ENCODE data around the gene SUPT6H. TPM values are rescaled to one million over a fixed set of nuclear protein-coding genes. Genes with fewer than 3 reads are reported as not detected.

SUPT6H gene
- total and polyA plus RNA-seq, 4 donors = 22.5 to 81.2 (median 57.1) TPM

DNA sequence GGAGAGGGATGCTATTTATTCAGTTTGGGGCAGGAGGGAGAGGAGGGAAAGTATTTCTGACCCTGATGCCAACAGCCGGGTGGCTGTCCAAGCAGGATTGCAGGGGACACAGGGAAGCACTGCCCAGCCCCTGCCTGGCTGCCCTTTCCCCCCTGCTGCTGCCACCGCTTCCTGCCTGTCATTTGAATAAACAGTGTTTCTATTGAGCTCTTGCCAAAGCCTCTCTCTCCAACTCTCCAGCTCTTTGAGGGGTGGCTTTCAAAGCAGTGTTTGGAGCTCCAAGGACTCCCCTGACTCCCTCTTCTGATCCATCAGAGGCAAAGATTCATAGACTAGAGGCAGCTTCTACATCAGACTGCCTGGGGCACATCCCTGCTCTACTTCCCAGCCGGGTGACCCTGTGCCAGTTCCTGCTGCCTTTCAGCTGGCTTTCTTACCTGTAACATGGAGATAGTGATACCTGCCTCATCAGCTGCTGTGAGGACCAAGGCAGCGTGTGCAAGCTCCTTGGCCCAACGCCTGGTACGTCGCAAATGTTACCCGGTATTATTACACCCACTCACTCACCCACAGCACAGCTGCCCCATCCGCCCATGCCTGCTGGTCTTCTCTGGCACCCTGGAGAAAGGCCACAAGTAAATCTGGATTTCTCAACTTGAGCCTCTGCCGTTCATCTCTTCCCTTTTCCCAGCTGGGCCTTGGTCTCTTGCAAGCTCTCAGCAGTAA is 40.2 kb downstream of the SUPT6H start:
- no peaks in the 10 kb centered on the region for H3K9me3 ChIP-seq (ENCODE audit: control insufficient read depth, low read length)
- ATAC-seq (ENCODE audit: low FRiP score) = no peak
- 54 to 58% methylated on average over 10 of the region's 10 CpGs for WGBS, 2 donors
- H3K4me3 ChIP-seq (ENCODE audit: low read length in 2 of 2) = no peak overlapping the region
- no peak overlapping the region for H3K27ac ChIP-seq (ENCODE audit: low read depth in 1 of 2, low read length in 2 of 2)
- H3K4me1 ChIP-seq (ENCODE audit: control insufficient read depth in 1 of 2, insufficient read depth in 2 of 2, low read length in 2 of 2) = no peaks in the 10 kb centered on the region
- no peak for DNase-seq
- no peaks in the 10 kb centered on the region for H3K27me3 ChIP-seq (ENCODE audit: control insufficient read depth in 1 of 2, insufficient read depth in 2 of 2, low read length in 1 of 2)
- intact Hi-C loops (cut with DNase I) = no loop called here
- H3K36me3 ChIP-seq (ENCODE audit: control insufficient read depth in 1 of 2, insufficient read depth in 2 of 2, low read length in 1 of 2) = peaks cover 0 to 23% of the 10 kb centered on the region in 2 donors

DNA sequence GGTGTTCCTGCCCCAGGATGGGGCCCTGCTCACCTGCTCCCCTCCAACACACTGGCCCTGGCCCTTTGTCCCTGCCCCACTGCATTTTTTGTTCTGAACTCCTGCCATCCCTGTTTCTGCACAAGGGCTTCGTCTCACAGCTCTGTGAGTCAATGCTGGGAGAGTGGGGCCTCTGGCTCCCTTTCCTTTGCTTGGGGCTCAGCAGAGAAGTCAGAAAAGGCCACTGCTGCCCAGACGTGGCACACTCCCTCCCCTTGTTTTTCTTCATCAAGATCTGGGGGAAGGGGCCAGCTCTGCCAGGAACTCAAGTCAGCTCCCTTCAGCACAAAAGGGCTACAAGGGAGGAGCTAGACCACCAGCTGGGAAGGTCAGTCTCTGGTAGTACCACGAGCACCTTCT is 40.7 kb downstream of the SUPT6H start:
- no peaks in the 10 kb centered on the region for H3K9me3 ChIP-seq (ENCODE audit: control insufficient read depth, low read length)
- ATAC-seq (ENCODE audit: low FRiP score) (no peak), DNase-seq (no peak)
- 42 to 51% methylated on average over 3 of the region's 3 CpGs for WGBS, 2 donors
- intact Hi-C loops (cut with DNase I) = no loop called here
- H3K27me3 ChIP-seq (ENCODE audit: control insufficient read depth in 1 of 2, insufficient read depth in 2 of 2, low read length in 1 of 2) = no peaks in the 10 kb centered on the region
- peaks cover 0 to 21% of the 10 kb centered on the region in 2 donors for H3K36me3 ChIP-seq (ENCODE audit: control insufficient read depth in 1 of 2, insufficient read depth in 2 of 2, low read length in 1 of 2)
- H3K4me3 ChIP-seq (ENCODE audit: low read length in 2 of 2) = no peak overlapping the region
- H3K27ac ChIP-seq (ENCODE audit: low read depth in 1 of 2, low read length in 2 of 2) = no peak overlapping the region
- no peaks in the 10 kb centered on the region for H3K4me1 ChIP-seq (ENCODE audit: control insufficient read depth in 1 of 2, insufficient read depth in 2 of 2, low read length in 2 of 2)

DNA sequence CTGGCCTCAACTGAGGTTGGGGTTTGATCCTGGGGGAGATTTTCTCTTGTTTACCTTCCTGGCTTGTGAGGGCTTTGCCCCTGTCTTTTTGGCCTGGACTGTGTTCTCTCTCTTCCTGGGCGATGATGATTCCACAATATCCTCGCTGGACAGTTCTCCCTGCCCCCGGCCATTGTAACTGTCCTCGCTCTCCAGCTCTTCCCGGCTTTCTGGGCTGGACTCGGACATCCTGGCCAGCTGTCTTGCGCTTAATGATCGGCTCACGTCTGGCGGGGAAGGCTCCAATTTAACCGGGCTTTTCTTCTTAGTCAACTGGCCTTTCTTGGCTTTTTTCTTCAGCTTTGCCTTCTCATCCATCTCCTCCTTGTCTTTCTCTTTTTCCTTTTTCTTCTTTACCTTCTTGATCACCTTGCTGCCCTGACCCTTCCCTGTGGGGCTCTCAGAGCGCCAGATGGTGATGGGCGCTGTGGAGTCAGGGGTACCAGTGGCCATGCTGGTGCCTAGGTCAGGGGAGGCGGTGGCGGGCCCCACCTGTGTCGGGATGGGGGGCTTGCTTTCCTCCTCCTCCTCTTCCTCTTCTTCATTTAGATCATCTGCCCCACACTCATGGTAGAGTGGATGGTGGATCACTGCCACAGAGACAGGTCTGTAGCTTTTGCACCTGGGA is 41.7 kb downstream of the SUPT6H start:
- Histone ChIP-seq H3K9me3 (ENCODE audit: control insufficient read depth, low read length) (no peaks in the 10 kb centered on the region), H3K4me3 (ENCODE audit: low read length in 2 of 2) (no peak overlapping the region), H3K4me1 (ENCODE audit: control insufficient read depth in 1 of 2, insufficient read depth in 2 of 2, low read length in 2 of 2) (no peaks in the 10 kb centered on the region), H3K36me3 (ENCODE audit: control insufficient read depth in 1 of 2, insufficient read depth in 2 of 2, low read length in 1 of 2) (peaks cover 0 to 15% of the 10 kb centered on the region in 2 donors), H3K27me3 (ENCODE audit: control insufficient read depth in 1 of 2, insufficient read depth in 2 of 2, low read length in 1 of 2) (no peaks in the 10 kb centered on the region), H3K27ac (ENCODE audit: low read depth in 1 of 2, low read length in 2 of 2) (no peak overlapping the region)
- WGBS, 2 donors = 82% methylated on average over 16 of the region's 16 CpGs
- DNase-seq (no peak), ATAC-seq (ENCODE audit: low FRiP score) (no peak)
- intact Hi-C loops (cut with DNase I) = no loop called here

DNA sequence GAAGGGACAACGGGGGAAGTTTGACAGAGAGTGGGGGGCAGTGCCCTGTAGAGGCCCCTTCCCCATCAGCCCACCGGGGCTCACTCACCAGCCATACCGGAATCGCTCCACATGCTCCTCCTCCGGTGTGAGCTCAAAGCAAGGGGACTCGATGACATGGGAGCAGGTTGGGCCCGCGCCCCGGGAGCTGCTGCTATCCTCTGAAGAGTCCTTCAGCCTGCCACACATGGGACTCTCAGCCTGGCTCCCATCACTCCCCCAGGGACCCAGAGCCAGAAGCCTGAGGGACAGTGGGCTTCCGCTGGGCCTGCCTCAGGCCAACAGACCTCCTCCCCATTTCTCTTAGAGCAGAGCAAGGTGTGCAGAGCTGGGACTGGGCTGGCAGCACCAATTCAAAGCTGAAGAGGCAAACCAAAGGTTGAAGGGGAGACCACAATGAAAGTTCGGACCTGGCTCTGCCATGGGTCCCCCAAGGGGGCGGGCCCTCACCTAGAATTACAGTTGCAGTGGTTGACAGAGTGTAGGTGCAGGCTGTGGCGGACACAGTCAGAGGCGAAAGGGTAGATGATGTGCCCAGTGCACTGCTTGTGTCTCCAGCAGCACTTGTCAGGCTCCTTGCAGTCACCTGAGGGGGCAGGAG is 42.3 kb downstream of the SUPT6H start:
- Histone ChIP-seq H3K27me3 (ENCODE audit: control insufficient read depth in 1 of 2, insufficient read depth in 2 of 2, low read length in 1 of 2) (no peaks in the 10 kb centered on the region), H3K4me1 (ENCODE audit: control insufficient read depth in 1 of 2, insufficient read depth in 2 of 2, low read length in 2 of 2) (no peaks in the 10 kb centered on the region), H3K9me3 (ENCODE audit: control insufficient read depth, low read length) (no peaks in the 10 kb centered on the region), H3K4me3 (ENCODE audit: low read length in 2 of 2) (no peak overlapping the region), H3K36me3 (ENCODE audit: control insufficient read depth in 1 of 2, insufficient read depth in 2 of 2, low read length in 1 of 2) (peaks cover 0 to 13% of the 10 kb centered on the region in 2 donors), H3K27ac (ENCODE audit: low read depth in 1 of 2, low read length in 2 of 2) (no peak overlapping the region)
- 83 to 87% methylated on average over 14 of the region's 14 CpGs for WGBS, 2 donors
- DNase-seq (no peak), ATAC-seq (ENCODE audit: low FRiP score) (no peak)
- intact Hi-C loops (cut with DNase I) = no loop called here

DNA sequence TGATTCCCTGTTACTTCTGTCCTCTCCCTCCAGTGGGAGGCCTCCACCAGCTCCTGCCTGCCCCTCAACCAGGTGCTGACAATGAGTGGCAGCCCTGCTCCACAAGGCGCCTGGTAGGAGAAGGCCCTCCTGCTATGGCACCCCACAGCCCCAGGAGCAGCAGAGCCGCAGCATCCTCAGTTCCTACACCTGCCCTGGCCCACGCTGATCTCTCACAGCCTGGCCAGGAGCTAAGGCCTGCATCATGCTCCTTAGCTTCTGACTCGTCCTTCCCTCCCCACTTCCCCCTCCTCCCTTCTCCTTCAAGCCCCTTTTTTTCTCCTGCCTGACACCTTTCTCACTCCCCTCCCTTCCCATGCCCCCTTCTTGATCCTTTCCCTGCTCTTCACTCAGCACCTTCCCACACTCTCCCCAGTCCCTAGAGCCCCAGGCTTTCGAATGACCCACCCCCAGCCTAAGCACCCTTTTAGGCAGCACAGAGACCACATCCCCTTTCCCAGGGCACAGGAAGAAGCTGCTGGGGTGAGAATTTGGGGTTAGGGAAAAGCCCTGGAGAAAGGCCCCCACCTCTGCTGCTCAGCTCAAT is 43.2 kb downstream of the SUPT6H start:
- intact Hi-C loops (cut with DNase I) = no loop called here
- DNase-seq (no peak), ATAC-seq (ENCODE audit: low FRiP score) (no peak)
- no peak overlapping the region for H3K4me3 ChIP-seq (ENCODE audit: low read length in 2 of 2)
- H3K27me3 ChIP-seq (ENCODE audit: control insufficient read depth in 1 of 2, insufficient read depth in 2 of 2, low read length in 1 of 2) = no peaks in the 10 kb centered on the region
- H3K4me1 ChIP-seq (ENCODE audit: control insufficient read depth in 1 of 2, insufficient read depth in 2 of 2, low read length in 2 of 2) = no peaks in the 10 kb centered on the region
- no peaks in the 10 kb centered on the region for H3K9me3 ChIP-seq (ENCODE audit: control insufficient read depth, low read length)
- 65 to 69% methylated on average over 5 of the region's 5 CpGs for WGBS, 2 donors
- H3K36me3 ChIP-seq (ENCODE audit: control insufficient read depth in 1 of 2, insufficient read depth in 2 of 2, low read length in 1 of 2) = peaks cover 0 to 9% of the 10 kb centered on the region in 2 donors
- no peak overlapping the region for H3K27ac ChIP-seq (ENCODE audit: low read depth in 1 of 2, low read length in 2 of 2)

DNA sequence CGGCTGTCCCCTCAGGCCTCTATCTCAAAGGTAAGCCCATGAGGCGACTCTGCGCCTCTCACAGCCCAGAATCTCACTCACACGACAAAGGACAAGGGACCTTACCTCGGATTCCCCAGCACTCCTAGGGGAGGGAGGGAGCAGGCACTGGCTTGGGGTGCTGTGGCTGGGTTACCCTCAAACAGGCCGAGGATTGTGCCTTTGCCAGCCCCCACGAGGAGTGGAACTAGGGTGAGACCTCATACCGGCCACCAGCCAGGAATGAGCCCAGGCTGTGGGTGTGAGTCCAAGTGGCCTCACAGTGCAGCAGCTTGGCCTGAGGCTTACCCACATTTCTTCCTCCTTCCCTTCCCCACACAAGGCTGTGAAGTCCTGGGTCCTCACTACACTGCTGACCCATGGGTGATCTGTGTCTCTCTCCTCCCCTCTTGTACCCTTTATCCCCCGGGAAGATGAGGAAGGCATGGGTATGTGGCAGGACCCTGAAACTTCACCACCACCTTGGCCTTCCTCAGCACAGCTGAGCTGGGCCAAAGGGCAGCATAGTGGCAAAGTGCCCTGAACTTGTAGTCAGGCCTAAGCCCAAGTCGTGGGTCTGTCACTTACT is 43.8 kb downstream of the SUPT6H start:
- H3K36me3 ChIP-seq (ENCODE audit: control insufficient read depth in 1 of 2, insufficient read depth in 2 of 2, low read length in 1 of 2) = peaks cover 0 to 6% of the 10 kb centered on the region in 2 donors
- DNase-seq (no peak), ATAC-seq (ENCODE audit: low FRiP score) (no peak)
- H3K27me3 ChIP-seq (ENCODE audit: control insufficient read depth in 1 of 2, insufficient read depth in 2 of 2, low read length in 1 of 2) = no peaks in the 10 kb centered on the region
- WGBS, 2 donors = 66 to 70% methylated on average over 10 of the region's 10 CpGs
- no peak overlapping the region for H3K4me3 ChIP-seq (ENCODE audit: low read length in 2 of 2)
- intact Hi-C loops (cut with DNase I) = no loop called here
- H3K27ac ChIP-seq (ENCODE audit: low read depth in 1 of 2, low read length in 2 of 2) = no peak overlapping the region
- no peaks in the 10 kb centered on the region for H3K9me3 ChIP-seq (ENCODE audit: control insufficient read depth, low read length)
- no peaks in the 10 kb centered on the region for H3K4me1 ChIP-seq (ENCODE audit: control insufficient read depth in 1 of 2, insufficient read depth in 2 of 2, low read length in 2 of 2)

DNA sequence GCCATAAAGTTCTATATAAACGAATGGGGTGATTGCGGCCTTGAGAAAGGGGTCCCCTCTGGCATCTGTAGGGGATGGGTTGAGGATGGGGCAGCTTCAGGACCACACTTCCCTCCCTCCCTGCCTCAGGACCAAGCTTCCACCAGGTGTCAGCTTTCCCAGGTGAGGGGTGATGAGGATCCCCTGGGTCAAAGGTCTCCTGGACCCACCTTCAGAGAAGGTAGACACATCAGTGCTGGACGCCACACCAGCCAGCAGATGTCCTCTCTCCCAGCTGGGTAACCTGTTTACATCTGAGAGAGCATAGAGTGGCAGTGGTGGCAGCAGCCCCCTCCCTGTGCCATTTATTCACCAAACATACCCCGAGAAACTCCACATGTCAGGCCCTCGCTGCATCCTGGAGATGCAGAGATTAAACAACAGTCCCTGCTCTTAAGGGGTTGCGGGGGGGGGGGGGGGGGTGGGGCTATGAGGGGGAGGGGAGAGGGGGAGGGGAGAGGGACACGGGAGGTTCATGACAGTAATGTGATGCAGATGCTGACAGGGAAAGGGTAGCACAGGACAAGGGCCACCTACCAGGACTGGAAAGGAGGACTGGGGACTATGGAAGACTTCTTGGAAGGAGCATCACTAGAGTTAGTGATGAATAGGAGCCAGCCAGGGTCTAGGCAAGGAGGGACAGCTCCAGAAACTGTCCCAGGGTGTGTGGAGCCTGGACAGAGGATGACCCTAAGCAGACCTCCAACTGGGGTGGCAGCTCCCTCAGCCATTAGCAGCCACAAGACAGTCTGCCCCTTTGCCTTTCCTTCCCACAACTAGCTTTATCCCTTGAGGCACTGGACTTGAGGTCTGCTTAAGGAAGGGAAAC is 44.7 kb downstream of the SUPT6H start:
- no peak for ATAC-seq (ENCODE audit: low FRiP score)
- no peaks in the 10 kb centered on the region for H3K36me3 ChIP-seq (ENCODE audit: control insufficient read depth in 1 of 2, insufficient read depth in 2 of 2, low read length in 1 of 2)
- 58 to 61% methylated on average over 6 of the region's 7 CpGs for WGBS, 2 donors

DNA sequence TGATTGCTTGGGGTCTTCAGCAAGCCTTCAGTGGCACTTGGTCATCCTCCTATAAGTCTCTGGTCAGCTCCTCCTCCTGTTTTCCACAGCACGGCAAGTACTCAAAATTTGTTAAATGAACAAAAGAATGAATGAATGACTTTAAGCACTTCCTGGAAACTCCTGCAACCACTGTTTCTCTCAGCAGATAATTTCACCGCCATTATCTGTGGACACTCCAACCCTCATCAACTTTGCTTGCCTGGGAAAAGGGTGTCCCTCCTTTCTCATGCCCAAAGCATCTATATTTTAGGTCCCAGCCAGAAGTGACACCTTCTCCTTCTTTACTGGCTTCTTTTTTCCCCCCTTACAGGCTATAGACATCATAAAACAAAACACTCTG is 45.3 kb downstream of the SUPT6H start:
- intact Hi-C loops (cut with DNase I) = no loop called here
- no peaks in the 10 kb centered on the region for H3K9me3 ChIP-seq (ENCODE audit: control insufficient read depth, low read length)
- ATAC-seq (ENCODE audit: low FRiP score) = no peak
- H3K27me3 ChIP-seq (ENCODE audit: control insufficient read depth in 1 of 2, insufficient read depth in 2 of 2, low read length in 1 of 2) = no peaks in the 10 kb centered on the region
- WGBS, 2 donors = 75 to 81% methylated on average over 2 of the region's 2 CpGs
- no peaks in the 10 kb centered on the region for H3K36me3 ChIP-seq (ENCODE audit: control insufficient read depth in 1 of 2, insufficient read depth in 2 of 2, low read length in 1 of 2)
- no peaks in the 10 kb centered on the region for H3K4me1 ChIP-seq (ENCODE audit: control insufficient read depth in 1 of 2, insufficient read depth in 2 of 2, low read length in 2 of 2)
- H3K27ac ChIP-seq (ENCODE audit: low read depth in 1 of 2, low read length in 2 of 2) = no peak overlapping the region
- H3K4me3 ChIP-seq (ENCODE audit: low read length in 2 of 2) = no peak overlapping the region
- no peak for DNase-seq

More for the DNA sequence above, 44.7 kb downstream of the SUPT6H start:
- DNase-seq = no peak
- H3K4me3 ChIP-seq (ENCODE audit: low read length in 2 of 2) = no peak overlapping the region
- H3K9me3 ChIP-seq (ENCODE audit: control insufficient read depth, low read length) = no peaks in the 10 kb centered on the region
- no peaks in the 10 kb centered on the region for H3K27me3 ChIP-seq (ENCODE audit: control insufficient read depth in 1 of 2, insufficient read depth in 2 of 2, low read length in 1 of 2)
- intact Hi-C loops (cut with DNase I) = no loop called here
- H3K4me1 ChIP-seq (ENCODE audit: control insufficient read depth in 1 of 2, insufficient read depth in 2 of 2, low read length in 2 of 2) = no peaks in the 10 kb centered on the region
- no peak overlapping the region for H3K27ac ChIP-seq (ENCODE audit: low read depth in 1 of 2, low read length in 2 of 2)
